GM19099 (cell line): ENCODE measurements around the gene MRPL12.

Source experiments
- POLR2A ChIP-seq: IDR thresholded peaks from 3 replicates; pipeline ENCODE4 v1.6.1; 2011; ENCODE audit warnings: low read depth; ENCODE audit not compliant: insufficient read length; ENCODE audit errors: extremely low read depth

The MRPL12 gene

GRCh38 chr17:81717049-81717765 is 14.0 kb downstream of the MRPL12 start:
- TF ChIP-seq POLR2A = no peak

- no peak for TF ChIP-seq POLR2A
These were observed 14.6 kb downstream of the MRPL12 start for GRCh38 chr17:81717766-81718089.

GRCh38 chr17:81719410-81720266 is 16.5 kb downstream of the MRPL12 start:
- TF ChIP-seq POLR2A = no peak

DNA sequence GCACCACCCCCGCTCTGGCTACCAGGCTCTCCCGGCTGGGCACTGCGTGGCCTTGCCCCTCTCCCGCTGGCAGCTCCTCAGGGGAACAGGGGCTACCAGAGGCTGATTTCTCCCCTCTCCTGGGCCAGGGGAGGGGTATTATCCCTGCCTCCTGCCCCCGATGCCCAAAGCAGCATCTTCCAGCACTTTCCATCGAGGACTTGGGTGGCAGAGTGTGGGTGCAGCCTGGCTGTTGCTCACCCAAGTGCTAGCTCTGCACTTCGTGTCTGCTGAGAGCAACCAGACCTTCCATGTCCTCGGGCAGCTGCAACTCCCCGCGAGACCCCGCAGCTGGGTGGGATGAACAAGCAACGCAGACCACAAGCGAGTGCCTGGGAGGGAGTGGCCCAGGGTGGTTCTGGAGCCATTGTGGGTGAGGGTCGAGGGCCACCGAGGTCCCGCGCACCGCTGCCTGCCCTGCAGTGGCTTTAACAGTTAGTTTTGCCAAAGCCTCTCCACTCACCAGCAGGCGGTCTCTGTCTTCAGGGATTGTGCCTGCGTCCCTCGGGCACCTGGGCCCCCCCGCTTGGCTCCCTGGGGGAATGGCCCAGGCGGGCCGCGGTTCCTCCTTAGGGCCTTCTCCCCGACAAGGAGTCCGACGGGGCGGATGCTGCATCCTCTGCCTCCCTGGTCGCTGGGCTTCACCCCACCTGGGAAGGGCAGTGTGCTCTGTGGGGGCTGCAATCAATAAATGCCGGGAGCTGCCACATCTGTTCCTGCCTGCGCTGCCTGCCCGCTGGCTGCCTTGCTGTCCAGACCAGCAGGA is 17.3 kb downstream of the MRPL12 start:
- TF ChIP-seq POLR2A = no peak

DNA sequence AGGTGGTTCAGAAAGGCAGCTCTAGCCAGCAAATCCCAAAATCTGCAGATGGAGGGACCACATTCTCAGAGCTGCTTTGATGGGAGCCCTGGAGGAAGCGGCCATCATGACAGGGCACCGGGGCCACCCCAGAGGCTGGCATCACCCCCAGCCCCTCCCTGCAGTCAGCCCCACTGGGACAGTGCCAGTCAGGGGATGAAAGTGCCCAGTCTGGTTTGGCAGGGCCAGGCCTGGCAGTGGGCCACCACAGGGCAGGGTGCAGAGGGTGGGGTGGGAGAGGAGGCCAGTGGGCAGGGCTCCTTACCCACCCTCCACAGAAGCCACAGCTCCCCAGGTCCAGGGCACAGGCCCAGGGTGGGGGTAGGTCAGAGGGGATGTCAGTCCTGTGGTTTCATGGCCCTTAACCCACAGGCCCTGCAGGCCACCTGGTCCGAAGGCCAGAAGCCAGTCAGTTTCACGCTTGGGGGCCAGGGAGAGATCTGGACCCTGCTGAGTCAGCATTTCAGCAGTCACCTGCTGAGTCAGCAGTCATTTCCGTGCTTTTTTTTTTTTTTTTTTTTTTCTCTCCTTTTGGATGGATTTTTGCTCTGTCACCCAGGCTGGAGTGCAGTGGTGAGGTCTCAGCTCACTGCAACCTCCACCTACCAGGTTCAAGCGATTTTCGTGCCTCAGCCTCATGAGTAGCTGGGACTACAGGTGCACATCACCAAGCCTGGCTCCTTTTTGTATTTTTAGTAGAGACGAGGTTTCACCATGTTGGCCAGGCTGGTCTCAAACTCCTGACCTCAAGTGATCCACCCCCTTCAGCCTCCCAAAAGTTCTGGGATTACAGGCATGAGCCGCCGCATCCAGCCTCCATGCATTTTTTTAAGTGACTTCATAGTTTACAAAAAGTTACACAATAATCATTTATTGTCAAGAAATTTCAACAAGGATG is 19.3 kb downstream of the MRPL12 start:
- TF ChIP-seq POLR2A = no peak

DNA sequence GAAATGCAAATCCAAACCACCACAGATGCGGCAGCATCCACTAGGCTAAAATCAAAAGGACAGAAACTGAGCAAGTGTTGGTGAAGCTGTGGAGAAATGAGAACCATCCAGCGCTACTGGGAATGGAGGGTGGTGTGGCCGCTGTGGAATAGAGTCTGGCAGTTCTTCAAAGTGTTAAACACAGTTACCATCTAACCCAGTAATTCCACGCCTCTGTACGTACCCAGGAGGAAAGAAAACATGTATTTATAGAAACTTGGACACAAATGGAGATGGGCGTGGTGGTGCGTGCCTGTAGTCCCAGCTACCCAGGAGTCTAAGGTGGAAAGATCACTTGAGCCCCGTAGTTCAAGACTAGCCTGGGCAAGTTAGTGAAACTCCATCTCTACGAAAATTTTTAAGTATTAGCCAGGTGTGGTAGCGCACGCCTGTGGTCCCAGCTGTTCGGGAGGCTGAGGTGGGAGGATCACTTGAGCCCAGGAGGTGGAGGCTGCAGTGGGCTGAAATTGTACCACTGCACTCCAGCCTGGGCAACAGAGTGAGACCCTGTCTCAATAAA is 20.6 kb downstream of the MRPL12 start:
- TF ChIP-seq POLR2A = no peak

- no peak for TF ChIP-seq POLR2A
These were observed 22.3 kb downstream of the MRPL12 start for GRCh38 chr17:81725439-81725838.

GRCh38 chr17:81726004-81726403 is 22.8 kb downstream of the MRPL12 start:
- no peak for TF ChIP-seq POLR2A

- TF ChIP-seq POLR2A = no peak
These were observed 24.3 kb downstream of the MRPL12 start for GRCh38 chr17:81727324-81728031.

- TF ChIP-seq POLR2A = no peak
These were observed 30.6 kb downstream of the MRPL12 start for GRCh38 chr17:81733507-81734404.

- TF ChIP-seq POLR2A = no peak
These were observed 31.5 kb downstream of the MRPL12 start for GRCh38 chr17:81734405-81735263.
